GM18870 (cell line): ENCODE data around the gene ISG15.

Experiments
- ATAC-seq: cut with Tn5 transposase; IDR thresholded peaks from one replicate; pipeline ENCODE4 v1.9.1; 2021; ENCODE audit warnings: moderate library complexity; ENCODE audit not compliant: unreplicated experiment

ISG15 gene

DNA sequence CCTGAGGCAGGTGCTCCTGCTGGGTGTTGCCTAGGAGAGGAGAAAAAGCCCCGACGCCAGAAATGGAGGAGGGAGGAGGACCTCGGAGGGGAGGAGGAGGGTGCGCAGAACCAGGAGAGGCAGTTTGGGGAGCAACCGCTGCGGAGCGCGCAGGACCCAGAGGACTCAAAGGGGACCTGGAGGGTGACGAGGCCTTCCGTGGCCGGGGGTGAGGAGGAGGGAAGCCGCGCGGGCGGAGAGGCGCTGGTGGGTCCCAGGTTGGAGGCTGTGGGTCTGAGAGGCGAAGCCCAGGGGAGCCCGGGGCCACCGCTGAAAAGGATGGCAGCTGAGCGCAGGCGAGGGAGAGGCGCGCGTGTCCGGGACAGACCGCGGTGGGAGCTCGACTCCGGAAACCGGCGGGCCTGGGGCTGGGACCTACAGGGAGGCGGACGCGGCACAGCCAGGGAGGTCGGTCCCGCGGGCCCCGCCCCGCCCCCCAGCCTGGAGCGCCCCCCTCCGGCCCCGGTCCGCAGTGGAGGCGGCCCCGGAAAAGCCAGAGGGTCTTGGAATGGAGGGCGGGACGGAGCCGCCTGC, 45.7 kb downstream of the ISG15 start:
- ATAC-seq, result no peak

GRCh38 chr1:1059494-1060280, 46.4 kb downstream of the ISG15 start:
- ATAC-seq, result no peak

DNA sequence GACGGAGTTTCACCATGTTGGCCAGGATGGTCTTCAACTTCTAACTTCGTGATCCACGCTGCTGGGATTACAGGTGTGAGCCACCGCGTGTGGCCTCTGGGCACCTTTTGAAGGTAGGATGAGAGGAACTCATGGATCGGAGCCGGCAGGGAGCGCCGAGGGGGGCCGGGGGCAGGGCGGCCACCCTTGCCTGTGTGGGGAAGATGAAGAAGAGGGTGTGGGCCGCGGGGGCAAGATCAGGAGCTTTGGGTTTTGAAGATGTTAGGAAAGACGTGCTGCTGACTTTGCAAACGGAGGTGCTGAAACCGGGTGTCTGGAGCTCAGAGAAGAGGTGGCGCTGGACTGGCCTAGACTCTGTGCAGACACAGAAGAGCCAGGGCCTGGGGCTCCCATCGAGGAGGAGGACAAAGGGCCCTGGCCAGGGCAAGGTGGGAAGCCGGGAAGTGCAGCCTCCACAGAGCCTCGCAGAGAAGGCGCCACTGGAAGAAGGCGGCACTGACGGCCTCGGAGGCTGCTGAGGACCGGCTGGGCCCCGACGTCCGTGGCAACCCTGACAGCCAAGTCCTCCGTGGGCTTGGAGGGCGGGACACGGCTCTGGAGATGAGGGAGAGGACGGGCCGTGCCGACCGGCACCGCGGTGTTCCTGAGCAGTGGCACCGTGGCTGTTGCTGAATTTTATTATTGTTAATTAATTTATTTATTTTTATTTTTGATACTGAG, 47.1 kb downstream of the ISG15 start:
- ATAC-seq, result no peak

- no peak for ATAC-seq
These were observed 48.5 kb downstream of the ISG15 start for GRCh38 chr1:1061682-1062345.

GRCh38 chr1:1062348-1063163, 49.3 kb downstream of the ISG15 start:
- no peak for ATAC-seq

GRCh38 chr1:1063261-1063944, 50.1 kb downstream of the ISG15 start:
- ATAC-seq, result no peak
